LNCAP (cell line): ENCODE results near the gene SNX13.

Source experiments
- TF ChIP-seq, protein P1 (sequence below): fragments of 450-650 bp; IDR thresholded peaks from 2 replicates; pipeline ENCODE4 v1.5.1; 2017; ENCODE audit warnings: mild to moderate bottlenecking

The SNX13 gene

DNA sequence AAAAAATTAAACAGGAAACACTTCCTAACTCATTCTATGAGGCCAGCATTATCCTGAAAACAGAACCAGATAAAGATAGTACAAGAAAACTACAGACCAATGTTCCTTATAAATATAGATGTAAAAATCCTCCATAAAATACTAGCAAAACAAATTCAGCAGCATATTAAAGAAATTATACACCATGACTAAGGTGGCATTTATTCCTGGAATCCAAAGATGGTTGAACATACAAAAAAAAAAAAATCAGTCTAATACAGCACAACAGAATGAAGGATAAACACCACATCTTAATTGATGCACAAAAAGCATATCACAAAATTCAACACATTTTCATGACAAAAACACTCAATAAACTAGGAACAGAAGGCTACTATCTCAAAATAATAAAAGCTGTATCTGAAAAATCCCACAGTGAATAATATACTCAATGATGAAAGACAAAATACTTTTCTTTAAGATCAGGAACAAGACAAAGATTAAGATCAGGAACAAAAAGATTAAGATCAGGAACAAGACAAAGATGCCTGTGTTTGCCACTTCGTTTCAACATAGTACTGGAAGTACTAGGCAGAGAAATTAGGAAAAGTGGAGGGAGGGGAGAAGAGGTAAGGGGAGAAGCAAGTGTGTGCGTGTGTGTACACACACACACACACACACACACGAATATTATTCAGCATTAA lies 95.6 kb downstream of the SNX13 start:
- TF ChIP-seq, protein P1, sequence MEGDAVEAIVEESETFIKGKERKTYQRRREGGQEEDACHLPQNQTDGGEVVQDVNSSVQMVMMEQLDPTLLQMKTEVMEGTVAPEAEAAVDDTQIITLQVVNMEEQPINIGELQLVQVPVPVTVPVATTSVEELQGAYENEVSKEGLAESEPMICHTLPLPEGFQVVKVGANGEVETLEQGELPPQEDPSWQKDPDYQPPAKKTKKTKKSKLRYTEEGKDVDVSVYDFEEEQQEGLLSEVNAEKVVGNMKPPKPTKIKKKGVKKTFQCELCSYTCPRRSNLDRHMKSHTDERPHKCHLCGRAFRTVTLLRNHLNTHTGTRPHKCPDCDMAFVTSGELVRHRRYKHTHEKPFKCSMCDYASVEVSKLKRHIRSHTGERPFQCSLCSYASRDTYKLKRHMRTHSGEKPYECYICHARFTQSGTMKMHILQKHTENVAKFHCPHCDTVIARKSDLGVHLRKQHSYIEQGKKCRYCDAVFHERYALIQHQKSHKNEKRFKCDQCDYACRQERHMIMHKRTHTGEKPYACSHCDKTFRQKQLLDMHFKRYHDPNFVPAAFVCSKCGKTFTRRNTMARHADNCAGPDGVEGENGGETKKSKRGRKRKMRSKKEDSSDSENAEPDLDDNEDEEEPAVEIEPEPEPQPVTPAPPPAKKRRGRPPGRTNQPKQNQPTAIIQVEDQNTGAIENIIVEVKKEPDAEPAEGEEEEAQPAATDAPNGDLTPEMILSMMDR: no peak

DNA sequence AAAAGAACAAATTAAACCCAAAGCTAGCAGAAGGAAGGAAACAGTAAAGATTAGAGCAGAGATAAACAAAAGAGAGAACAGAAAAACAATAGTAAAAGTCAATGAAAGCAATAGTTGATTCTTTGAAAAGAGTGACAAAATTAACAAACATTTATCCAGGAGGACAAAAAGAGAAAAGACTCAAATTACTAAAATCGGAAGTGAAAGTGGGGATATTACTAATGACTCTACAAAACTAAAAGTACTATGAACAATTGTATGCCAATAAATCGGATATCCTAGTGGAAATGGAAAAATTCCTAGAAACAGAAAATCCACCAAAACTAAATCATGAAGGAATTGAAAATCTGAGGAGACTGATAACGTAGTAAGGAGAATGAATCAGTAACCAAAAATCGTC lies 96.3 kb downstream of the SNX13 start:
- TF ChIP-seq, protein P1: no peak

DNA sequence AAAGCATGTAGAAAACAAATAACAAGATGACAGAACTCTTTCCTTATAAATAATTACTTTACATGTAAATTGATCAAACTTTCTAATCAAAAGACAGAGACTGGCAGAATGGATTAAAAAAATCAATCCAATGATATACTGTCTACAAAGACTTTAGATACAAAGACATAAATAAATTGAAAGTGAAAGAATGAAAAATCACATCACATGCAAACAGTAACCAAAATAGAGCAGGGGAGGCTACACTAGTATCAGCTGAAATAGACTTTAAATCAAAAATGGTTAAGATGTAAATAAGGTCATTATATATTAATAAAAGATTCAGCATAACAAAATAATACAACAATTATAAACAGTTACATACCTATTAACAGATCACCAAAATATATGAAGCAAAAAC lies 97.3 kb downstream of the SNX13 start:
- TF ChIP-seq, protein P1: no peak

DNA sequence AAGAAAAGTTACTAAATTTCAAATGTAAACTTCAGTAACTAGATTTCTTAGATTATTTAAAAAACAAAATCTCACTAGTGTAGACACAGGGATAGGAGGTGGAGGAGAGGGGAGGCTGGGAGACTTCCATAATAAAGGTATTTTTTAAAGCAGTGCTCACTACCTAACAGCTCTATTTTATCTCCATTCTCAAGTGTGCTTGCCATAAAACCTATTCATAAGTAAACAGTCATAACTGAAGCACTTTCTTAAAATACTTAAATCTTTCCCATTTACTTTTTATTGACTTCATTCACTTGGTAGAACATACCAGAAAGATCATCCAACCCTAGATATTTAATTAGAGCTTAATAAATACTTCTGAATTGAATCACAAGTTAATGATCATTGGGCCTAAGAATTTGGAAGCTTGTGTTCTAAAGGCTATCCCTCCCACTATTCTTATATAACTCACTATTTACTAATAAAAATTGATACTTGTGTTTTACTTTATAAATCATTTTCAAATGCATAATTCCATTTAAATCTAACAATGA lies 107.4 kb downstream of the SNX13 start:
- TF ChIP-seq, protein P1: no peak

DNA sequence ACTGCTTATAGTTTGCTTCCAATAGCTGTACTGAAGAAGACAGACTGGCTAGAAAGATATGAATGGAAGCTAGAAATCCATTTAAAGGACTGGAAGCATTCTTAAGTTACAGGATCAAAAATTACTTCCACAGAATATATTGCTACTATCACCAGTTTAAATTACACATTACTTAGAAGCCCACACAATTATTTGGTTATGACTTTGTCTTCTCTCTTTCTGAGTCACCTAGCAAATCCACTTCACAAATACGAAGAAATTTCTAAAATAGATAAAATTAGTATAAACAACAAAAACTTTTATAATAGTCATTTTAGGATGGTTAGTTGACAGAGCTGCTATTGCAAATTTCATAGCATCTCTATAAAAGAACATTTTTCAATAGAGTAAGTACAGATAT lies 108.1 kb downstream of the SNX13 start:
- TF ChIP-seq, protein P1: no peak

DNA sequence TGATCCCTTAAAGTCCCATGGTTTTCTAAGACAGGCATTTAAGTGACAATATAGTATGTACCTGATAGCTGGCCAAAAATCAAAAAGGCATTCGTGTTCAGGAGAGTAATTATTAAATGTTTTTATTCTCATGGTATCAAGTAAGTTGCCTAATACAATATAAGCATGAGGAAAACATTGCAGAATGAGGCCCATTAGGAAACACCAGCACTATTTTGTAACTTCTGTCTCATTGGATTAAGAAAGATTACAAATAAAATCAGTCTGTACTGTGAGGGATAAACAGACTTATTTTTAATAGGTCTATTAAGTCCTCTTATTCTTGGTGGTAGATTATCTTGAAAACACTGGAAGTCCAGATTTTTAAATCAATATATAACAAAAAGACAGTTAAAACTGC lies 110.1 kb downstream of the SNX13 start:
- TF ChIP-seq, protein P1: no peak

DNA sequence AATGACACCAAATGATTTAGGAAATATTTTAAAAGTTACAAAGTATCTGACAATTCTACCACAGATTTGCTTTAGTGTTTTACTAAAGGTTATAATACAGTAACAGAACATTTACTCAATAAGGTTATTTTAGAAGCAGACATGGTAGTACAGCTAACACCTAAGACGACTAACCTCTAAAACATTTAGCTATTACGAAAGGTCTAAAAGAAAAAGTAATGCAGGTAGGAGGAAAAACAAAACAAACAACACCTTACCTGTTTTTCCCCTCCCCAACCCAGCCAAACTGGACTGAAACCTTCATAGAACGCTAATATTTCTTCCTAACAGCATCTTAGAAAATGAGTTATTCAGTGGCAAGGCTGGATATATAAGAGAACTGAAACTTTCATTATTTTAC lies 111.3 kb downstream of the SNX13 start:
- TF ChIP-seq, protein P1: no peak
